Small intestine (tissue), 7 donors: ENCODE results near the gene KIAA1328. TPM values are rescaled to one million over a fixed set of nuclear protein-coding genes. Genes with fewer than 3 reads are reported as not detected.

Source experiments
- DNase-seq, 2 donors: peaks; one replicate each; pipeline versions ENCODE4 v3.0.0 to v3.0.0-alpha.2; 2013
- FAIRE-seq: peaks from 2 replicates; lab custom pipeline; 2012; peaks lifted over from hg19 to GRCh38; lab: Jason Lieb, UNC
- H3K27ac ChIP-seq, 3 donors: one replicate each; pipeline ENCODE4 v1.5.1; 2013; ENCODE audit warnings: low read length in 2 of 3, mild to moderate bottlenecking in 2 of 3, control low read depth in 1 of 3, inconsistent platforms in 1 of 3, low read depth in 1 of 3, moderate library complexity in 1 of 3
- H3K27me3 ChIP-seq, 3 donors: one replicate each; pipeline ENCODE4 v1.6.1; 2013; ENCODE audit warnings: low read length in 3 of 3, inconsistent platforms in 1 of 3; ENCODE audit not compliant: control insufficient read depth in 3 of 3, insufficient read depth in 3 of 3
- H3K36me3 ChIP-seq, 3 donors: one replicate each; pipeline ENCODE4 v1.6.1; 2013; ENCODE audit warnings: low read length in 3 of 3, inconsistent platforms in 1 of 3, low read depth in 1 of 3, mild to moderate bottlenecking in 1 of 3, moderate library complexity in 1 of 3; ENCODE audit not compliant: control insufficient read depth in 3 of 3, insufficient read depth in 2 of 3
- H3K4me1 ChIP-seq, 3 donors: one replicate each; pipeline ENCODE4 v1.6.1; 2013; ENCODE audit warnings: low read length in 2 of 3, inconsistent platforms in 1 of 3, low read depth in 1 of 3, mild to moderate bottlenecking in 1 of 3, moderate library complexity in 1 of 3; ENCODE audit not compliant: control insufficient read depth in 3 of 3, insufficient read depth in 2 of 3
- H3K4me3 ChIP-seq, 3 donors: one replicate each; pipeline ENCODE4 v1.5.1; 2013; ENCODE audit warnings: low read length in 3 of 3, control low read depth in 1 of 3, inconsistent platforms in 1 of 3, low read depth in 1 of 3, mild to moderate bottlenecking in 1 of 3, moderate library complexity in 1 of 3
- H3K9me3 ChIP-seq, 2 donors: one replicate each; pipeline ENCODE4 v1.6.1; 2013; ENCODE audit warnings: low read depth in 1 of 2, low read length in 1 of 2; ENCODE audit not compliant: control insufficient read depth in 2 of 2, insufficient read depth in 1 of 2
- WGBS, 3 donors: extraction: QIAGEN DNeasy Blood & Tissue Kit; methylation state at CpG; one replicate each; pipeline ENCODE4 v1.1.7; 2013; 5-methylcytosine and 5-hydroxymethylcytosine counted together
- polyA plus RNA-seq, 4 donors: library from polyadenylated mRNA; stranded (reverse) in 3 of 4; unstranded in 1 of 4; fragments of 200-250 nt in 3 of 4; fragments of 120-200 nt in 1 of 4; gene quantifications; one replicate each; pipeline versions ENCODE4 v1.2.1 to v1.2.3, GENCODE V29; 2013
- donor health status: healthy with polysubstance abuse.
- donor health status: control.
- donor health status: control.
- donor health status: Bipolar disorder and iron deficiency.
- donor health status: healthy.

Gene KIAA1328
- polyA plus RNA-seq, 4 donors, result 1.8 to 6.8 (median 2.6) TPM

- H3K4me1 ChIP-seq, result no peaks in the 10 kb centered on the region
- DNase-seq (no peak), FAIRE-seq (no peak)
- H3K9me3 ChIP-seq, result no peaks in the 10 kb centered on the region
- H3K4me3 ChIP-seq, result no peak overlapping the region
- no peak overlapping the region for H3K27ac ChIP-seq
- 98 to 100% (median 98%) methylated on average over 2 of the region's 2 CpGs for WGBS, 3 donors
- peaks cover 14 to 36% (median 15%) of the 10 kb centered on the region in 3 donors for H3K36me3 ChIP-seq
- H3K27me3 ChIP-seq, result no peaks in the 10 kb centered on the region
Measured at GRCh38 chr18:36805105-36805504, 23.8 kb upstream of the KIAA1328 start.

DNA sequence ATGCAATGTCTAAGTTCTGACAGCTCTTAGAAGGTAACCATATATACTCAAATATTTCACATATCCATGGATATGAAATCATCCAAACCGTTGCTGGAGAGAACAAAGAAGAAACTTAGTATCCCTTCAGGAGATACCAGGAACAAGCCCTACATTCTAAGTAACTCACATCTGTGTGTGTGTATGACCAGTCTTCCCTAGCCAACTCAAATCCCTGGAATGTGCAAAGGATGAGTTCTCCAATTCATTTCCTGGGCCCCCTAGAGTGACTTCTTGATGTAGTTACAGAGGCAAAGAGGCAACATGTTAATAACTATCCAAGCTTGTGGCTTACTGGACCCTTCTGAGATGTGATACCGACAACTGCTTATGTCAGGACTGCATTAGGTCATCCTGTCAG, 20.2 kb upstream of the KIAA1328 start:
- Histone ChIP-seq H3K27ac (no peak overlapping the region), H3K36me3 (peaks cover 10 to 36% (median 11%) of the 10 kb centered on the region in 3 donors), H3K4me3 (no peak overlapping the region), H3K9me3 (no peaks in the 10 kb centered on the region), H3K4me1 (no peaks in the 10 kb centered on the region), H3K27me3 (no peaks in the 10 kb centered on the region)
- 90 to 94% (median 90%) methylated on average over 2 of the region's 2 CpGs for WGBS, 3 donors
- DNase-seq (no peak), FAIRE-seq (no peak)

GRCh38 chr18:36809590-36810381, 19.1 kb upstream of the KIAA1328 start:
- 45% methylated on average over 6 of the region's 6 CpGs for WGBS, 3 donors
- Histone ChIP-seq H3K36me3 (peaks cover 4 to 30% (median 7%) of the 10 kb centered on the region in 3 donors), H3K9me3 (no peaks in the 10 kb centered on the region), H3K4me1 (no peaks in the 10 kb centered on the region), H3K27me3 (no peaks in the 10 kb centered on the region), H3K4me3 (no peak overlapping the region), H3K27ac (no peak overlapping the region)
- FAIRE-seq, result no peak
- DNase-seq, result peak; percentile 66 to 73

DNA sequence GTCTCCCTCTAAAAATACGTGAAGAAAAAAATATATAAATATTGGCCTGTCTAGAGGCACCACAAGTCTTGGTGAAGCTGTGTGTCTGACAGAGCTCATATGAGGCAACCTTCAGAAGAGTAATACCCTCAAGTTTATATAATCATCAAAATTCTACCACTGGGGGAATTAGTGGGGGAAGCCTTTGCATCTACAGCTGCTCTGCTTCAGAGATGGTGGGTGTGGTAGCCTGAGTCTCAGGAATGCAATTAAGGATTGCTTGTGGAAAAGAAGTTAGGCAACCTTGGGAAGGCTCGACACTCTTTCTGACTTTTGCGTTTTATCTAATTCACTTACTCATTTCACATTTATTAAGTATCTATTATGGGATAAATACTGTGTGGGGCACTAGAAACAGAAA, 17.5 kb upstream of the KIAA1328 start:
- Histone ChIP-seq H3K36me3 (peaks cover 0 to 27% (median 0%) of the 10 kb centered on the region in 3 donors), H3K27me3 (no peaks in the 10 kb centered on the region), H3K4me1 (no peaks in the 10 kb centered on the region), H3K4me3 (no peak overlapping the region), H3K9me3 (no peaks in the 10 kb centered on the region), H3K27ac (no peak overlapping the region)
- FAIRE-seq (no peak), DNase-seq (no peak)
- WGBS, 3 donors, result 75 to 93% (median 82%) methylated on average over 3 of the region's 3 CpGs

GRCh38 chr18:36811955-36812354, 17.0 kb upstream of the KIAA1328 start:
- FAIRE-seq (no peak), DNase-seq (no peak)
- Histone ChIP-seq H3K27me3 (no peaks in the 10 kb centered on the region), H3K27ac (no peak overlapping the region), H3K4me1 (no peaks in the 10 kb centered on the region), H3K4me3 (no peak overlapping the region), H3K36me3 (peaks cover 0 to 26% (median 0%) of the 10 kb centered on the region in 3 donors), H3K9me3 (no peaks in the 10 kb centered on the region)

GRCh38 chr18:36812678-36813077, 16.2 kb upstream of the KIAA1328 start:
- Histone ChIP-seq H3K27me3 (no peaks in the 10 kb centered on the region), H3K4me3 (no peak overlapping the region), H3K27ac (no peak overlapping the region), H3K36me3 (peaks cover 0 to 26% (median 2%) of the 10 kb centered on the region in 3 donors), H3K9me3 (no peaks in the 10 kb centered on the region), H3K4me1 (no peaks in the 10 kb centered on the region)
- DNase-seq (no peak), FAIRE-seq (no peak)
- 77 to 91% (median 88%) methylated on average over 3 of the region's 3 CpGs for WGBS, 3 donors

GRCh38 chr18:36813101-36813775, 15.7 kb upstream of the KIAA1328 start:
- DNase-seq, result no peak
- Histone ChIP-seq H3K4me1 (no peaks in the 10 kb centered on the region), H3K9me3 (no peaks in the 10 kb centered on the region), H3K36me3 (peaks cover 0 to 24% (median 2%) of the 10 kb centered on the region in 3 donors), H3K27ac (no peak overlapping the region), H3K27me3 (no peaks in the 10 kb centered on the region), H3K4me3 (no peak overlapping the region)
- no peak for FAIRE-seq
- WGBS, 3 donors, result 84 to 89% (median 88%) methylated on average over 4 of the region's 4 CpGs

DNA sequence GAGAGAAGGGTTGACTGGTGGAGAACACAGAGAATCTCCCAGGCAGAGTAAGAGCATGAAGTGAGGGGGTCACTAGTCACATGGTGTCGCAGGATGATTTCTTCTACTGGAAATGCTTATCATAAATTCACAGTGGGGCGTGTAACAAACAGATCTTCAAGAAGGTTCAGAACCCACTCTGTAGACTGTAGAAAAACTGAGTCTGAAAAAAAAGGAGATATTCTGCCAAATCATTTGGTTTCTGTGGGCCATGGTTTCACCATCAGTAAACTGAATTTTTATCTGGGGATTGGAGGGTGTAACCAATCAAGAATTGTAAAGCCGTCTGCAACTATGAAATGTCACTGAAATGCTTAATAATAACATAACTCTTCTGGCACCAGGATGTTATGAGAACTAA, 15.1 kb upstream of the KIAA1328 start:
- Histone ChIP-seq H3K4me1 (no peaks in the 10 kb centered on the region), H3K27me3 (no peaks in the 10 kb centered on the region), H3K36me3 (peaks cover 0 to 24% (median 2%) of the 10 kb centered on the region in 3 donors), H3K4me3 (no peak overlapping the region), H3K27ac (no peak overlapping the region), H3K9me3 (no peaks in the 10 kb centered on the region)
- 82 to 90% (median 84%) methylated on average over 3 of the region's 3 CpGs for WGBS, 3 donors
- no peak for FAIRE-seq
- no peak for DNase-seq
